Stimulated activated CD8-positive, alpha-beta memory T cell treated with anti-CD3 and anti-CD28 coated beads, Interleukin-7, amount 100 ng/mL, for 4 hours (primary cell): ENCODE results near the gene CDK19.
"Not testable (repeated sequence)": the region's sequence is repeated elsewhere in the genome, so short reads cannot be mapped to it uniquely, and the experiment has no call there.

ENCODE experiments used
- DNase-seq, 2 donors: peaks; one replicate each; pipeline ENCODE4 v3.0.0-alpha.2; 2020; ENCODE audit warnings: low read depth in 2 of 2

CDK19 gene

GRCh38 chr6:110587328-110587727, 227.9 kb downstream of the CDK19 start:
- DNase-seq = no peak

GRCh38 chr6:110581679-110582078, 233.6 kb downstream of the CDK19 start:
- DNase-seq = no peak

- not testable (repeated sequence) for DNase-seq
These were observed 237.6 kb downstream of the CDK19 start for GRCh38 chr6:110577596-110578167.

- no peak for DNase-seq
These were observed 239.3 kb downstream of the CDK19 start for GRCh38 chr6:110575925-110576463.

GRCh38 chr6:110574817-110575216, 240.5 kb downstream of the CDK19 start:
- DNase-seq = no peak

GRCh38 chr6:110573537-110573936, 241.7 kb downstream of the CDK19 start:
- no peak for DNase-seq

GRCh38 chr6:110573136-110573535, 242.1 kb downstream of the CDK19 start:
- DNase-seq = no peak

- DNase-seq = no peak
These were observed 247.1 kb downstream of the CDK19 start for GRCh38 chr6:110567957-110568696.

GRCh38 chr6:110566346-110567125, 248.7 kb downstream of the CDK19 start:
- no peak for DNase-seq

GRCh38 chr6:110564703-110565421, 250.4 kb downstream of the CDK19 start:
- no peak for DNase-seq

GRCh38 chr6:110563711-110564110, 251.6 kb downstream of the CDK19 start:
- no peak for DNase-seq

GRCh38 chr6:110562316-110562915, 252.9 kb downstream of the CDK19 start:
- DNase-seq = no peak

- no peak for DNase-seq
These were observed 253.6 kb downstream of the CDK19 start for GRCh38 chr6:110561696-110562095.

GRCh38 chr6:110561008-110561396, 254.3 kb downstream of the CDK19 start:
- no peak for DNase-seq

GRCh38 chr6:110560239-110561007, 254.8 kb downstream of the CDK19 start:
- DNase-seq = no peak
